Endodermal cell (in vitro differentiated cells): ENCODE data around the gene EIF4E3. TPM values are rescaled to one million over a fixed set of nuclear protein-coding genes. Genes with fewer than 3 reads are reported as not detected.

Experiments used
- DNase-seq: peaks from one replicate; pipeline ENCODE4 v3.0.0-alpha.2; 2017
- H3K27ac ChIP-seq: 2 replicates; pipeline ENCODE4 v1.5.1; 2013; ENCODE audit warnings: mild to moderate bottlenecking, low read depth, low read length, moderate library complexity
- H3K27me3 ChIP-seq: 2 replicates; pipeline ENCODE4 v1.6.1; 2013; ENCODE audit warnings: mild to moderate bottlenecking, low read length, moderate library complexity; ENCODE audit not compliant: insufficient read depth, control insufficient read depth, poor library complexity, severe bottlenecking
- H3K36me3 ChIP-seq: 2 replicates; pipeline ENCODE4 v1.7.0; 2013; ENCODE audit warnings: mild to moderate bottlenecking, low read length, moderate library complexity; ENCODE audit not compliant: control insufficient read depth, insufficient read depth
- H3K4me1 ChIP-seq: one replicate; pipeline ENCODE4 v1.7.0; 2013; ENCODE audit warnings: low read length; ENCODE audit not compliant: control insufficient read depth, insufficient read depth
- H3K4me3 ChIP-seq: 2 replicates; pipeline ENCODE4 v1.5.1; 2013; ENCODE audit warnings: mild to moderate bottlenecking, low read length, moderate library complexity
- H3K9ac ChIP-seq: 2 replicates; pipeline ENCODE4 v1.6.1; 2013; ENCODE audit warnings: mild to moderate bottlenecking, low read length, moderate library complexity; ENCODE audit not compliant: poor library complexity, severe bottlenecking; ENCODE audit errors: extremely low read depth
- H3K9me3 ChIP-seq: 2 replicates; pipeline ENCODE4 v1.6.1; 2013; ENCODE audit warnings: mild to moderate bottlenecking, low read length, moderate library complexity; ENCODE audit not compliant: control insufficient read depth
- H3K27ac Mint-ChIP-seq: 2 replicates; pipeline ENCODE4 v1.8.0; 2020; ENCODE audit warnings: mixed read lengths
- H3K27me3 Mint-ChIP-seq: 2 replicates; pipeline ENCODE4 v1.8.0; 2021; ENCODE audit warnings: mild to moderate bottlenecking, mixed read lengths; ENCODE audit not compliant: insufficient read depth
- H3K36me3 Mint-ChIP-seq: 2 replicates; pipeline ENCODE4 v1.8.0; 2020; ENCODE audit warnings: low read depth, mixed read lengths
- H3K4me1 Mint-ChIP-seq: 2 replicates; pipeline ENCODE4 v1.8.0; 2020; ENCODE audit warnings: mixed read lengths
- H3K4me3 Mint-ChIP-seq: 2 replicates; pipeline ENCODE4 v1.8.0; 2020; ENCODE audit warnings: mild to moderate bottlenecking, moderate library complexity, mixed read lengths
- H3K9me3 Mint-ChIP-seq: 2 replicates; pipeline ENCODE4 v1.8.0; 2020; ENCODE audit warnings: mild to moderate bottlenecking, mixed read lengths
- CTCF ChIP-seq: fragments of 200-600 bp; sonication (generic); conservative IDR thresholded peaks from 2 replicates; pipeline ENCODE4 v1.5.0; 2021; ENCODE audit warnings: antibody characterized with exemption, mild to moderate bottlenecking
- WGBS, 2 experiments: methylation state at CpG; one replicate each; pipeline versions ENCODE4 v1.1.5 to v1.1.7; 2013; ENCODE audit warnings: missing lambda C conversion rate in 2 of 2, mixed read lengths in 1 of 2; ENCODE audit not compliant: insufficient coverage in 1 of 2, insufficient read length in 1 of 2; 5-methylcytosine and 5-hydroxymethylcytosine counted together
- total RNA-seq, 2 donors: library from RNA; stranded (reverse); fragmentation: NEBNext Ultra II Directional in 1 of 2; extraction: Animal tissue kit (Norgen Biotek cat#: 25700) in 1 of 2; gene quantifications; 2 replicates in 1 of 2; 3 replicates in 1 of 2; pipeline ENCODE4 v1.2.1, GENCODE V29; 2021

EIF4E3 gene
- total RNA-seq, 2 donors from 2014 or later: 1.9 to 5.5 TPM

GRCh38 chr3:71695000-71695482 is 30.2 kb downstream of the EIF4E3 start:
- WGBS, 2 experiments: 95 to 100% methylated on average over 4 to 7 of the region's 7 CpGs
- H3K4me3 ChIP-seq: no peak overlapping the region
- no peaks in the 10 kb centered on the region for H3K27me3 ChIP-seq
- Mint-ChIP-seq H3K9me3 (no peaks in the 10 kb centered on the region), H3K27me3 (no peaks in the 10 kb centered on the region), H3K36me3 (no peaks in the 10 kb centered on the region), H3K27ac (no peak overlapping the region), H3K4me1 (peaks cover 16% of the 10 kb centered on the region), H3K4me3 (no peak overlapping the region)
- no peaks in the 10 kb centered on the region for H3K4me1 ChIP-seq
- no peak overlapping the region for H3K27ac ChIP-seq
- no peaks in the 10 kb centered on the region for H3K9me3 ChIP-seq
- no peak for TF ChIP-seq CTCF
- H3K9ac ChIP-seq: no peak overlapping the region
- DNase-seq: no peak
- no peaks in the 10 kb centered on the region for H3K36me3 ChIP-seq

GRCh38 chr3:71694358-71694999 is 30.7 kb downstream of the EIF4E3 start:
- Histone ChIP-seq H3K27me3 (no peaks in the 10 kb centered on the region), H3K9me3 (no peaks in the 10 kb centered on the region), H3K4me3 (no peak overlapping the region), H3K4me1 (no peaks in the 10 kb centered on the region), H3K9ac (no peak overlapping the region), H3K36me3 (no peaks in the 10 kb centered on the region), H3K27ac (no peak overlapping the region)
- Mint-ChIP-seq H3K9me3 (no peaks in the 10 kb centered on the region), H3K4me1 (peaks cover 20% of the 10 kb centered on the region), H3K36me3 (no peaks in the 10 kb centered on the region), H3K4me3 (no peak overlapping the region), H3K27me3 (no peaks in the 10 kb centered on the region), H3K27ac (no peak overlapping the region)
- no peak for DNase-seq
- no peak for TF ChIP-seq CTCF
- 93 to 100% methylated on average over 3 to 4 of the region's 4 CpGs for WGBS, 2 experiments

GRCh38 chr3:71693641-71694040 is 31.6 kb downstream of the EIF4E3 start:
- DNase-seq: no peak
- H3K9ac ChIP-seq: no peak overlapping the region
- WGBS, 2 experiments: 92 to 100% methylated on average over 2 to 8 of the region's 8 CpGs
- Mint-ChIP-seq H3K4me1 (peaks cover 28% of the 10 kb centered on the region), H3K27me3 (no peaks in the 10 kb centered on the region), H3K36me3 (no peaks in the 10 kb centered on the region), H3K27ac (no peak overlapping the region), H3K4me3 (no peak overlapping the region), H3K9me3 (no peaks in the 10 kb centered on the region)
- H3K4me3 ChIP-seq: no peak overlapping the region
- no peaks in the 10 kb centered on the region for H3K4me1 ChIP-seq
- H3K27ac ChIP-seq: no peak overlapping the region
- H3K9me3 ChIP-seq: no peaks in the 10 kb centered on the region
- TF ChIP-seq CTCF: no peak
- H3K27me3 ChIP-seq: no peaks in the 10 kb centered on the region
- no peaks in the 10 kb centered on the region for H3K36me3 ChIP-seq
